Measurements from ENCODE around the gene KRT1.

DNA sequence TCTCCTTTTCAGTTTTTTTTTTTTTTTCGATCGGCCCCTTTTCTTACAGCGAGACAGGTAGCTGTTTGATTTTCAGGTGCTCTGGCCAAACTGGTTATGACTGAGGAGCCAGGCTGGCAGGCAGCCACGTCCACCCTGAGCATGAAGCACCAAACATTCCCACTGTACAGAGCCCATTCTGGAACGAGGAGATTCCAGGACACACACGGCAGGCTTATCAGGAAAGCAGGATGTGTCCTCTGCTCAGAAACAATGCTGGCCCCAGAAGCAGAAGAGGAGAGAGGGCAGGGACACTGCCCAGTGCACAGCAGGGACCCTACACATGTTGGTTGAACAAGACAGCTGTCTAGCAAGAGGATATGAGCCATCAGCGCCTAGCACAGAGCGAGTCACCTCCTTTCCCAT is 24.5 kb downstream of the KRT1 start:
- TF ChIP-seq POLR2AphosphoS5 (IDR thresholded peaks at IDR 0.05), result no peak
- no peak for TF ChIP-seq POLR2A (IDR thresholded peaks at IDR 0.05)
- TF ChIP-seq CTCF (IDR thresholded peaks at IDR 0.05), result no peak
- no peak for TF ChIP-seq EP300 (IDR thresholded peaks at IDR 0.05)

Measured in suprapubic skin (tissue), 4 donors.